HTERT RPE-1 (cell line): ENCODE data around the gene ADAMTS13.

Experiments
- in situ Hi-C: fragments of 300-500 bp; cut with MboI; formaldehyde crosslinking; loops from 4 replicates; pipeline ENCODE4 v1.14.3; 2020; ENCODE audit warnings: low sequenced_read_pairs

Gene ADAMTS13

GRCh38 chr9:133452562-133452961, 30.4 kb downstream of the ADAMTS13 start:
- in situ Hi-C loops, result no loop called here

GRCh38 chr9:133453651-133454050, 31.5 kb downstream of the ADAMTS13 start:
- in situ Hi-C loops, result no loop called here

- in situ Hi-C loops, result no loop called here
Measured at GRCh38 chr9:133454325-133454724, 32.2 kb downstream of the ADAMTS13 start.

- in situ Hi-C loops, result no loop called here
Measured at GRCh38 chr9:133454943-133455673, 32.9 kb downstream of the ADAMTS13 start.

- in situ Hi-C loops, result no loop called here
Measured at GRCh38 chr9:133455936-133456335, 33.8 kb downstream of the ADAMTS13 start.

- in situ Hi-C loops, result no loop called here
Measured at GRCh38 chr9:133456409-133456808, 34.2 kb downstream of the ADAMTS13 start.

GRCh38 chr9:133457233-133457632, 35.1 kb downstream of the ADAMTS13 start:
- in situ Hi-C loops, result no loop called here

- in situ Hi-C loops, result no loop called here
Measured at GRCh38 chr9:133457748-133458147, 35.6 kb downstream of the ADAMTS13 start.

- in situ Hi-C loops, result no loop called here
Measured at GRCh38 chr9:133458643-133459312, 36.6 kb downstream of the ADAMTS13 start.

- in situ Hi-C loops, result no loop called here
Measured at GRCh38 chr9:133459476-133460404, 37.6 kb downstream of the ADAMTS13 start, which contains the start of gene CACFD1. CACFD1 (plus strand) TSS chr9:133459978; CDS start chr9:133460067, 89 bp downstream.

GRCh38 chr9:133460405-133461175, 38.4 kb downstream of the ADAMTS13 start:
- in situ Hi-C loops, result no loop called here

GRCh38 chr9:133461975-133462374, 39.8 kb downstream of the ADAMTS13 start:
- in situ Hi-C loops, result no loop called here

GRCh38 chr9:133463234-133463863, 41.2 kb downstream of the ADAMTS13 start:
- in situ Hi-C loops, result no loop called here

- in situ Hi-C loops, result no loop called here
Measured at GRCh38 chr9:133463864-133464615, 41.9 kb downstream of the ADAMTS13 start.

- in situ Hi-C loops, result no loop called here
Measured at GRCh38 chr9:133464638-133465037, 42.5 kb downstream of the ADAMTS13 start.

GRCh38 chr9:133465984-133466383, 43.8 kb downstream of the ADAMTS13 start:
- in situ Hi-C loops, result no loop called here

GRCh38 chr9:133467101-133467500, 44.9 kb downstream of the ADAMTS13 start:
- in situ Hi-C loops, result no loop called here

GRCh38 chr9:133468374-133468773, 46.2 kb downstream of the ADAMTS13 start:
- in situ Hi-C loops, result no loop called here

GRCh38 chr9:133468777-133469421, 46.7 kb downstream of the ADAMTS13 start:
- in situ Hi-C loops, result no loop called here
